GM12874 (cell line): ENCODE measurements around the gene STK24.

Experiments
- CTCF ChIP-seq: IDR thresholded peaks from 2 replicates; pipeline ENCODE4 v1.5.1; 2011; ENCODE audit warnings: low read depth, mild to moderate bottlenecking, control low read depth, low read length, moderate library complexity; ENCODE audit not compliant: insufficient read depth

Gene STK24

GRCh38 chr13:98515818-98516465 is 61.0 kb downstream of the STK24 start:
- TF ChIP-seq CTCF, result no peak

GRCh38 chr13:98514288-98514687 is 62.6 kb downstream of the STK24 start:
- TF ChIP-seq CTCF, result no peak

- no peak for TF ChIP-seq CTCF
Observed at GRCh38 chr13:98513837-98514236, 63.1 kb downstream of the STK24 start.

GRCh38 chr13:98512774-98513665 is 63.9 kb downstream of the STK24 start:
- no peak for TF ChIP-seq CTCF

- no peak for TF ChIP-seq CTCF
Observed at GRCh38 chr13:98511435-98511834, 65.5 kb downstream of the STK24 start.

- no peak for TF ChIP-seq CTCF
Observed at GRCh38 chr13:98510156-98510509, 66.8 kb downstream of the STK24 start.

GRCh38 chr13:98509271-98510155 is 67.4 kb downstream of the STK24 start:
- TF ChIP-seq CTCF, result no peak
